Central memory CD4-positive, alpha-beta T cell (primary cell): ENCODE measurements around the gene KANK3.
"Not testable (repeated sequence)": the region's sequence is repeated elsewhere in the genome, so short reads cannot be mapped to it uniquely, and the experiment has no call there.

Source experiments
- DNase-seq: peaks from one replicate; pipeline ENCODE4 v3.0.0; 2022

The KANK3 gene

DNA sequence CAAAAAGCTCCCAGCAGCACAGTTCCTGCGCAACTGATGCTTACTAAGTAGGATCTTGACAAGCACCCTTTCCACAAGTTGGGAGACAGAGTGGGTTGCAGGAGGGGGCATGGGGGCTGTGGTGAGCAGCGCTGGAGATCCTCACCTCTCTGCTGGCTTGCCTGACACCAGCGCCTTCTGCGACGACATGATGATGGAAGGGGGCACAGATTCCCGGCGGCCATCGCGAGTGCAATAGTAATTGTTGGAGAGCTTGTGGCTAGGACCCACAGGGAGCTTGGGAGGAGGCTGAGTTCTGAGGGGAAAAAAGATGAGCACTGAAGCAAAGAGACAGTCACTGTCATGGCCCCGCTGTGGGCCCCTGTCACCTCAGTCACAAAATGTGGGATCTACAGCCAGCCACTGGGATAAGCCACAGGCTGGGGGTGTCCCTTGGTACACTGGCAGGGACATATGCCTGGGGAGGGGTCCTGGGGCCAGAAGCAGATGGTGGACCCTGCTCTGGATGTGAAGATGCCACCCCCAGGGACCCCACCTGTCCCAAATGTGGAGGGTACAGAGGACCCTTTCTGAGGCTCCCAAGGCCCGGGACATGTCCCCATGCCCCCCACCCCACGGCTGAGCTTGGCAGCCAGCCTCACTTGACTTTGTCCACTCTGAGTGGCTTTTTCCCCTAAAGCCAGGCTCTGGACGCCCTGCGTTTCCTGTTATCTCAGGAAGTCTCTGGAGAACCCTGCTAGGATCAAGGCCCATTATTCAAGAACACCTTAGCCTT is 26.5 kb downstream of the KANK3 start:
- no peak for DNase-seq

DNA sequence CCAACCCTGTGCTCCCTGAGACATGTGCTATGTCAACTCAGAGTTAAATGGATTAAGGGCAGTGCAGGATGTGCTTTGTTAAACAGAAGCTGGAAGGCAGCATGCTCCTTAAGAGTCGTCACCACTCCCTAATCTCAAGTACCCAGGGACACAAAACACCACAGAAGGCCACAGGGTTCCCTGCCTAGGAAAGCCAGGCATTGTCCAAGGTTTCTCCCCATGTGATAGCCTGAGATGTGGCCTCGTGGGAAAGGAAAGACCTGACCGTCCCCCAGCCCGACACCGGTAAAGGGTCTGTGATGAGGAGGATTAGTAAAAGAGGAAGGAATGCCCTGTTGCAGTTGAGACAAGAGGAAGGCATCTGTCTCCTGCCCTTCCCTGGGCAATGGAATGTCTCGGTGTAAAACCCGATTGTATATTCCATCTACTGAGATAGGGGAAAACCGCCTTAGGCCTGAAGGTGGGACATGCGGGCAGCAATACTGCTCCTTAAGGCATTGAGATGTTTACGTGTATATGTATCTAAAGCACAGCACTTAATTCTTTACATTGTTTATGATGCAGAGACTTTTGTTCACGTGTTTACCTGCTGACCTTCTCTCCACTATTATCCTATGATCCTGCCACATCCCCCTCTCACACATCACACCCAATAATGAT is 28.0 kb downstream of the KANK3 start:
- not testable (repeated sequence) for DNase-seq

DNA sequence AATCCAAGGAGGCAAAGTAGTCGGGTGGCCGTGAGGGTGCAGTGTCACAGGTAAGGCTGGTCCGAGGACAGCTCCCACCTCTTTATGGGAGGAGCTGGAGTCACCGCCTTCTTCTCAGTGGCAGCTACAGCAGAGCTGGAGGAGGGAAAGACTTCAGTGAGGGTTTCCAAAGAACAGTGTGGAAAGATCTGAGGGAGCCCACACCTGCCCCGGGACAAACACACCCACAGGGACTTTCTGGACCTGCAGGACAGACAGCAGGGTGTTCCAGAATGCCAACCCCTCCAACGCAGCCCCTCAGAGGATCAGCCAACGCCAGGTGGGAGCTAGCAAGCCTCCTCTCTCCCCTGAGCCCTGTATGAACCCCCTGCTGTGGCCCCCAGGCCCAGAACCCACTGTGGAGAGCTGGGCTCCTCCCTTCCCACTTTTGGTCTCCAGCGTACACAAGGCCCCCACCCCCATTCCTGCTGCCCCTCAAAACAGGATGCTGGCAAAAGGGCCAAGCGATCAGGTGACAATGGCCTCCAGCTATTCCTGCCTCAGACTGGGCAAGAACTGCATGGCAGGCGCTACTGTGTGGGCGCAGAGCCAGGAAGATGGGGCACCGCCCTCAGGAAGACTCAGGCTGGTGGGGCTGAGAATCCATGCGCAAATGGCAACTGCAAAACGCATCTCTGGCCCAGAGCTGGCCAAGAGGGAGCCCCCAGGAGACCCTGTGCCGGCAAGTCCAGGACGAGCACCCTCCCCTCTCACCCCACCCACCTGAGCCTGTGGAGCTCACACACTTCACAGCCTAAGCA is 31.4 kb downstream of the KANK3 start:
- DNase-seq = no peak

DNA sequence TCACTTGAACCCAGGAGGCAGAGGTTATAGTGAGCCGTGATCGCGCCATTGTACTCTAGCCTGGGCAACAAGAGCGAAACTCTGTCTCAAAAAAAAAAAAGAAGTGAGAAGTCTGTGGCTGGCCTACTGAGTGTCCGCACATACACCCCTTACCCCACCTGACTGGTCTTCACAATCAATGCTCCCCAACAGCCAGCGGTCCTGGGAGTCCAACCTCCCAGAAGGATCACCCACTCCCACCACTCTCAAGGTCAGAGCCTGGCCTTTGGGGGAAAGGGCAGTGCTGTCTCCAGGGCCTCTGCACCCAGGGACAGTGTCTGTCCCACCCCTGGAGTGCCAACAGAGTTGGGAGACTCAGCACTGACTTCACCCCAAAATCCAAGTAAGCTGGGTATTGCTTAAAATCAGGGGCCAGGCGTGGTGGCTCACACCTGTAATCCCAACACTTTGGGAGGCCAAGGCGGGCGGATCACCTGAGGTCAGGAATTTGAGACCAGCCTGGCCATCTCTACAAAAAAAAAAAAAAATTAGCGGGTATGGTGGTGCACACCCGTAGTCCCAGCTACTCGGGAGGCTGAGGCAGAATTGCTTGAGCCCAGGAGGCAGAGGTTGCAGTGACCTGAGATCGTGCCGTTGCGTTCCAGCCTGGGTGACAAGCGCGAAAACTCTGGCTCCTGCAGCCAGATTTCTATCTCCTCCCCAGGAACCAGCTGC is 32.6 kb downstream of the KANK3 start:
- DNase-seq = no peak

DNA sequence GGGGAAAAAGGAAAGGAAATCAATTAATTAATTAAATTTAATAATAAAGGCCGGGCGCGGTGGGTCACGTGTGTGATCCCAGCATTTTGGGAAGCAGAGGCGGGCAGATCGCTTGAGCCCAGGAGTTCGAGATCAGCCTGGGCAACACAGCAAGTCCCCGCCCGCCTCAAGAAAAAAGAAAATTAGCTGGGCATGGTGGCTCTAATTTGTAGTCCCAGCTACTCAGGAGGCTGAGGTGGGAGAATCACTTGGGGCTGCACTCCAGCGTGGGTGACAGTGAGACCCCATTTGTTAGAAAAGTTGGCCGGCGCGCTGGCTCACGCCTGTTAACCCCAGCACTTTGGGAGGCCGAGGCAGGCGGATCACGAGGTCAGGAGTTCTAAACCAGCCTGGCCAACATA is 34.2 kb downstream of the KANK3 start:
- no peak for DNase-seq

DNA sequence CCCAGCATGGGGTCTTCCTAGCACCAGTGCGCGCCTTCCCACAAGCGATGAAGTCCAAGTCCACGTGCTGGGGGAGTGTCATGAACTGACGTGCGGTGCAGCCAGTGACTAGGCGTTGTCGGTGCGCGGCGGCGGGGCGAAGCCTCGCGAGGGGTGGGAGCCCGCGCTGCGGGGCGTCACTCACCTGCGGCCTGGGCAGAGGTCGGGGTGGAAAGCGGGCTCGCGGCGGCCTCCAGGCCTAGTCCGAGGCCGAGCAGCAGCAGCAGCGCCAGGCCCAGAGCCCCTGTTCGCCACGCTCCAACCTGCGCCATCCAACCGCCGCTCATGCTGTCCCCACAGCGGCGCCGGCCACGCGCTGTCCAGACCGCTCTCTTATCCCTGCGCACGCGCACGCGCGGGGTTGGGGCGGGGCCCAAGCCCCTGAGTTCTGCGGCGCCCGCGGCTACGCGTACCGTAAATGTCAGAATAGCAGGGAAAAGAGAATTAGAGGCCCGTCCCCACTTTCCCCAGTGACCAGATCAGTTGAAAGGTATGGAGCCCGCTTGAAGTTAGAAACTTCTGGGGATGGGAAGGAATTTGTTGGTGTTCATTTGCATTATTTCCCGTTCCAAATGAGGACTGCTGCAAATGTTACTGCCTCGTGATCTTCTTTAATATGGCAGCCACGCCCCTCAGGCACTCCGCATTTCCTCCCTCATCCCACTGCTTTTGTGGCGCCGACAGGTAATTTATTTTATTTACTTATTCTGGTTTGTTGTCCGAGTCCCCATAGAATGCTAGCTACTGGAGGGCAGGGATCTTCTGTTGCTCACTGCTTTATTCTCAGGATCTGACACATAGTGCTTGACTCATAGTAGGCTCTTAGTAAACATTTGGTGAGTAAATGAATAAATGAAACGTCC is 34.8 kb downstream of the KANK3 start, which contains the start of gene CD320:
Gene CD320, minus strand, starts transcription at position 394 of the 902 bp plus-strand sequence. Its CDS starts 68 bp downstream, at position 326.
- peak; percentile 87 for DNase-seq

DNA sequence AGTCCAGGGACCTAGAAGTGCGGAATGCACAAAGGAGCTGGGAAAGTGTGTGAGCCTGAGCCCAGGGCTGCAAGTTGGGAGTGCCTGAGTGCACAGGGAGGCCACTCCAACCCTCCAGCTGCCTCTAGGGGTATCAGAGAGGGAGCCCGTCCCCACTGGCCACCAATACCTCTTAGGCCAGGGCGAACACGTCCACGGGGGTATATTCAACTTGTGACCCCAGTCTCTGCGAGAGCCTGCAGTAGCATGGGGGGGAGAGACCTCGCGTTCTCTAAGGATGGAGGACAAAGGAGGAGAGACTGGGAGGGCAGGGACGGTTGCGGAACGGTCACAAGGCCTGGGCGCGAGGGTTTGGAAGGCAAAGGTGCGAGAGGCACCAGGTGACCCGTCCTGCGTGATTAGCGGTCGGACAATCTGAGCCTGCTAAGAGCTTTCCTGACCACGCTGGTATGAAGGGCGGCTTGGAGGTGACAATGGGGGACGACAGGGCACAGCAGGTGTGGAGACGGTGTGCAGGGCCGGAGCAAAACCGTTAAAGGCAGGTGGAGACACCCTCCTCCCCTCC is 35.6 kb downstream of the KANK3 start:
- DNase-seq = no peak

DNA sequence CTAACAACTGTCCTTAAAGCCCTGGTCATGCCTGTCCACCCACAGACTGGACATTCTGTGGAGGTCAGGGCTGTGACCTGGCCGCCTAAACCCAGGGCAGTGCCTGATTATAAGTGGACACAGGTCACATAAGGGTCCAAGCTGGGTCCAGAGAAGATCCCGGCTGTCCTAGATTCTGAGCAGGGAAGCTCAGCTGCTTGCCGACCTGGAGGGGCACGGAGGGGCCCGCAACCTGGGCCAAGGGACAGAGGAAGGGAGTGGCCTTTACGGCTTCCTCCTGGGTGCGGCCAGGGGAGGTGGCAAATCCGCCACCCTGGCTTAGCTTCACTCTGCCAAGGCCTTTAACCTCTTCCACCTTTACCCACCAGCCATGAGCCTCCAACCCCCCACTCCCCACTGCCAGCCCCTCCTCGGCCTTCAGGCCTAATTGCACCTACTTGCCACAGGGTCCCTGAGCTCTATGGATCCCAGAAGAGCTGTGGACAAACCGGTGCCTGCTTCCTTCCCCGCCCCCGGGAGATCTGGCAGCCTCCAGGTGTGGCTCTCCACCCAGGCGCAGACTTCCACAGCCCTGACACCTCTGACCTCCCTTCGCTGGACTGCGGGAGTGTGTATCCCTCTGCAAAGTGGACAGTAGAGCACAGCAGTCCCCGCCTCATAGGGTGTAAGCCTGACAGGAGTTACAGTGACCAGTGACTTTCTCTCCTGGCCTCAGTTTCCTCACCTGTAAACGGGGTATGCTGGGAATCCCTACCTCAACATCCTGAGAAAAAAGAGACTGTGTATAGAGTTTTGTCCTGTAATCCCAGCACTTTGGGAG is 36.6 kb downstream of the KANK3 start:
- DNase-seq = no peak

DNA sequence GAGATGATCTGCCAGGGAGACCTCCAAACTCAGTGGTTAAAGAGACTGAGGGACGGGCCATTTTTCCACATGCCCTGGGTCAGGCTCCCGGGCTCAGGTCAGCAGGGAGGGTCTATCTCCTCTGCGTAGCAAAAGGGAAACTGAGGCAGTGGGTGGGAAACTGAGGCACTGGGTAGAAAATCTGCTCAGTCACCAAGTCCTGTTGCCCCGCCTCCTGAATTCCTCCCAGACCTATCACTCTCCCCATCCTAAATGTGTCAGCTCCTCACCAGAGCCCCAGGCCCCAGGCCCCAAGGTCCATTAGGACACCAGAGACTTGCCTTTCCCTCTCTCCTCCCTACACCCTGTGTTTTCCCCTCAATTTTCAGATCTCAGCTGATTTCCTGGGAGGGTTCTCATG is 37.3 kb downstream of the KANK3 start:
- DNase-seq = no peak

DNA sequence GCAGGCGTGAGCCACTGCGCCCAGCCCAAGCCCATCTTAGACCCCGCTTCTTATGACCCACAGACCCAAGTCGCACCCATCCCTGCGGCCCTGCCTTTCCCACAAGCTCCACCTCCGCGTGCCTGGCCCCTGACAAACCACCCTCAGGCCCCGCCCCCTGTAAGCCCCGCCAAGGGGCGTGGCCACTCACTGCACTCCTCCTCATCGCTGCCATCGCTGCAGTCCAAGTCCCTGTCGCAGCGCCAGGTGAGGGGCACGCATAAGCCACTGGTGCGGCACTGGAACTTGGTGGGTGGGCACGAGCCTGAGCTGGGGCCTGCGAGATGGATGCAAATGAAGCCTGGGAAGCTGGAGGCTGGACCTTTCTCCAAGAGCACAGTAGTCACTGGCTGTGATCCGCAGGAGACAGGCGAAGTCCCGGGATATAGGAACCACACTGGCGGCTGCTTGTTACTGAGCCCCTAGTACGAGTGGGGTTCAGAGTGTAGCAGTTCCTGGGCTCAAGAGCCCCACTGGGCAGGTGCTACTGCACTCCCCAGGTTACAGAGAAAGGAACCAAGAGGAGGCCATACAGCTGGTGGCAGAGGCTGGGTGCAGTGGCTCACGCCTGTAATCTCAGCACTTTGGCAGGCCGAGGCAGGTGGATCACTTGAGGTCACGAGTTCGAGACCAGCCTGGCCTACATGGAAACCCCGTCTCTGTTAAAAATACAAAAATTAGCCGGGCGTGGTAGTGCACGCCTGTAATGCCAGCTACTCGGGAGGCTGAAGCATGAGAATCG is 38.0 kb downstream of the KANK3 start:
- no peak for DNase-seq

DNA sequence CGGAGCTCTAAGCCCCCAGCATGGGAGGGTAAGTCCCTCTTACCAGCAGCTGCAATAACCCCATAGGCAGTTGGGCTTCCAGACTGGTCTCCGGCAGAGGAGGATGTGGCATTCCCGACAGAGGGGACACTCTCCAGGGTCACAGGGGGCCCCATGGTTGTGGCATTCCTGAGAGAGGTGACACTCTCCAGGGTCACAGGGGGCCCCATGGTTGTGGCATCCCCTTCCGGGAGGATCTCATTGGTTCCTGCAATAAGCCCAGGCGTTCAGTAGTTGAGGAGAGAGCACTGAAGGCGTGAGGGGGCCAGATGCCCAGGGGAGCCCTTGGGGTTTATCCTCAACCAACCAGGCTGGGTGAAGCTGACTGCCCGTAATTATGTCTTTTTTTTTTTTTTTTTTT is 40.3 kb downstream of the KANK3 start:
- no peak for DNase-seq

DNA sequence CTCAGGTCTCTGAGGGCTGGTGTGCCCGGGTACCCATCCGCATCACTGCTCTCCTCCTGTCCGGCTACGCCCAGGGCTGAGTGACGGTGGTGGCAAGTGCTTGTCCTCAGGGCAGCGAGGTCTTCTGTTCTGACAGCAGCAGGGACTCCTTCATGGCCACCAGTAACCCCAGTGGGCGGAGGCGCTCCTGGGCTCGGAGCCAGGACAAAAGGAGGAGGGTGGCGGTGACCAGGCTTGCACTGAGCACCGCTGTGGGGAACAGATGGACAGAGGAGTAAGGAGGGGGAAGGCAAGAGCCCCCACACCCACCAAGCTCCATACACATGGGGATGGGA is 40.7 kb downstream of the KANK3 start:
- no peak for DNase-seq

DNA sequence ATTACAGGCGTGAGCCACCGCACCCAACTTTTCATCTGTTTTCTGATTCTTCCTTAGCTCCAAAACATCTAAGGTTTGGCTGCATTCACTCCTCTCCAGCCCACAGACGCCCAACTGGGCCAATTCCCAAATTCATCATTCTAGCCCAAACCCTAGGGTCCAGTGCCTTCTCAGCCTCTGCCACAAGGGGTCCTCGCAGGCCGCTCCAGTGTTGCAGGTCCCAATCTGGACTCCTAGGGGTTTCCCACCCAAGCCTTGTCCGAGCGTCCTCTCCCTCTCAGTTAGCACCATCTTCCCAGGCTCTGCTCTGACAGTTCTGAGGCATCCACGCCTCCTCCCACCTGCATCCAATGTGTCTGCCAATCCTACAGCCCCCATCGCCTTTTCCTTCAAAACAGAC is 51.7 kb downstream of the KANK3 start:
- DNase-seq = not testable (repeated sequence)

DNA sequence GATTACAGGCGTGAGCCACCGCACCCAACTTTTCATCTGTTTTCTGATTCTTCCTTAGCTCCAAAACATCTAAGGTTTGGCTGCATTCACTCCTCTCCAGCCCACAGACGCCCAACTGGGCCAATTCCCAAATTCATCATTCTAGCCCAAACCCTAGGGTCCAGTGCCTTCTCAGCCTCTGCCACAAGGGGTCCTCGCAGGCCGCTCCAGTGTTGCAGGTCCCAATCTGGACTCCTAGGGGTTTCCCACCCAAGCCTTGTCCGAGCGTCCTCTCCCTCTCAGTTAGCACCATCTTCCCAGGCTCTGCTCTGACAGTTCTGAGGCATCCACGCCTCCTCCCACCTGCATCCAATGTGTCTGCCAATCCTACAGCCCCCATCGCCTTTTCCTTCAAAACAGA is 66.6 kb downstream of the KANK3 start:
- not testable (repeated sequence) for DNase-seq
